ENCODE results near the gene ASAP3. TPM values are rescaled to one million over a fixed set of nuclear protein-coding genes. Genes with fewer than 3 reads are reported as not detected.

Gene ASAP3
- total and polyA plus RNA-seq, 8 donors, result 35.2 to 51.6 (median 44.9) TPM

- Histone ChIP-seq H3K36me3 (peaks cover 0 to 12% of the 10 kb centered on the region in 2 donors), H3K27me3 (peaks cover 0 to 41% of the 10 kb centered on the region in 2 donors), H3K9me3 (no peaks in the 10 kb centered on the region), H3K4me1 (peaks cover 18 to 35% of the 10 kb centered on the region in 2 donors), H3K4me3 (peak within 1 kb of the TSS; percentile 48 to 56), H3K27ac (peak within 1 kb of the TSS; percentile 59 to 72)
- no peak for TF ChIP-seq CTCF (IDR thresholded peaks at IDR 0.05)
- DNase-seq (peak in 1 of 4 donors; percentile 60), ATAC-seq (peak; percentile 77)
- intact Hi-C loops (cut with DNase I), result no loop called here
Measured at GRCh38 chr1:23424293-23425192, 59.4 kb downstream of the ASAP3 start, which contains the start of gene TCEA3. Gene TCEA3, minus strand, starts transcription at chr1:23424748. Its CDS starts 115 bp downstream, at chr1:23424633.

- peak in 2 of 4 donors; percentile 67 to 86 for DNase-seq
- peaks cover 0 to 41% of the 10 kb centered on the region in 2 donors for H3K27me3 ChIP-seq
Measured at GRCh38 chr1:23423415-23424292, 60.3 kb downstream of the ASAP3 start.

GRCh38 chr1:23422941-23423340, 61.0 kb downstream of the ASAP3 start:
- intact Hi-C loops (cut with DNase I), result no loop called here
- Histone ChIP-seq H3K36me3 (no peaks in the 10 kb centered on the region), H3K27me3 (peaks cover 0 to 41% of the 10 kb centered on the region in 2 donors), H3K4me3 (peak overlapping the region in 1 of 2 donors; percentile 14), H3K27ac (peak overlapping the region; percentile 59 to 72), H3K4me1 (peaks cover 18 to 35% of the 10 kb centered on the region in 2 donors), H3K9me3 (no peaks in the 10 kb centered on the region)
- TF ChIP-seq CTCF (IDR thresholded peaks at IDR 0.05), result no peak
- peak; percentile 3 for ATAC-seq
- no peak for DNase-seq

More at GRCh38 chr1:23423415-23424292, 60.3 kb downstream of the ASAP3 start:
- ATAC-seq, result peak; percentile 77
- no peak for TF ChIP-seq CTCF (IDR thresholded peaks at IDR 0.05)
- Histone ChIP-seq H3K4me1 (peaks cover 18 to 35% of the 10 kb centered on the region in 2 donors), H3K9me3 (no peaks in the 10 kb centered on the region), H3K36me3 (peaks cover 0 to 3% of the 10 kb centered on the region in 2 donors), H3K4me3 (peak overlapping the region; percentile 48 to 56), H3K27ac (peak overlapping the region; percentile 59 to 72)
- intact Hi-C loops (cut with DNase I), result no loop called here

- H3K4me3 ChIP-seq, result peak overlapping the region in 1 of 2 donors; percentile 14
- intact Hi-C loops (cut with DNase I), result no loop called here
- H3K36me3 ChIP-seq, result no peaks in the 10 kb centered on the region
- H3K4me1 ChIP-seq, result peaks cover 18 to 35% of the 10 kb centered on the region in 2 donors
- peak overlapping the region; percentile 59 to 72 for H3K27ac ChIP-seq
- TF ChIP-seq CTCF (IDR thresholded peaks at IDR 0.05), result no peak
- peak; percentile 58 for ATAC-seq
- no peaks in the 10 kb centered on the region for H3K9me3 ChIP-seq
- peaks cover 0 to 41% of the 10 kb centered on the region in 2 donors for H3K27me3 ChIP-seq
- peak in 3 of 4 donors; percentile 72 to 87 (median 85) for DNase-seq
Measured at GRCh38 chr1:23422241-23422877, 61.6 kb downstream of the ASAP3 start.

Data from left lung (tissue), 10 donors.